ENCODE data around the gene VPS4A.
"Not testable (repeated sequence)": the region's sequence is repeated elsewhere in the genome, so short reads cannot be mapped to it uniquely, and the experiment has no call there.

VPS4A gene

DNA sequence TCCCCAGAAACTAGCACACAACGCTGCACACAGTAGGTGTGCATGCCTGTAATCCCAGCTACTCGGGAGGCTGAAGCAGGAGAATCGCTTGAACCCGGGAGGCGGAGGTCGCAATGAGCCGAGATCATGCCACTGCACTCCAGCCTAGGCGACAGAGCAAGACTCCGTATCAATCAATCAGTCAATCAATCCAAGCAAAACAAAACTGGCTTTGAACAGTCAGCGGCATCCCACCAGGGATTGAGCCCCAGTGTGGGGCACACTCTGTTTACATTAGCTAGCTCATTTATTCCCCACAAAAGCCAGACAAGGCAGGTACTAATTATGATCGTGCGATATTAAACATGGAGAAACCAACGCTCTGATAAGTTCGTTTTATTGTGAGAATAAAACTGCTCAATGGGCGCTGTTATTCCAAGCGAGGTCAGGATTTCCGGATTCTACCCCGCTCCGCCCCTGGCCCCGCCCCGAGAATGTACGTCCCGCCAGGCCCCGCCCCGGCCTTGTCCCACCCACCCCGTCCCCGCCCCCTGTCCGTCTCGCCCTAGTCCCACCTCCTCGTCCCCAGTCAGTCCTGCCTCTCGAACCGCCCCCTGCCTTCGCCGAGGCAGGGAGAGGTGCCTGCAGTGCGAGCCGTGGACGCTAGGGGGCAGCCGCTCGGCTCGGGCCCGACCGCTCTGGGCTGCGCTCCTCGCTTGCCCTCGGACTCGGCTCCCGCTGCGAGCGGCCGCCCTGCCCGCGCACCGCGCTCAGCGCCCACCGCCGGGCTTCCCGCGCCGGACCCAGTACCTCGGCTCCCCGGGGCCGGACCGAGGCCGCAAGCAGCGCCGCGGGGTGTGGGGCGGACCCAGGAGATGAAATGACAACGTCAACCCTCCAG is at the start of gene VPS4A:
Gene VPS4A (plus strand): TSS at position 698 of the 880 bp plus-strand sequence. CDS start 162 bp downstream, at position 860.
- peak; percentile 99 for DNase-seq (ENCODE audit: low spot score)

DNA sequence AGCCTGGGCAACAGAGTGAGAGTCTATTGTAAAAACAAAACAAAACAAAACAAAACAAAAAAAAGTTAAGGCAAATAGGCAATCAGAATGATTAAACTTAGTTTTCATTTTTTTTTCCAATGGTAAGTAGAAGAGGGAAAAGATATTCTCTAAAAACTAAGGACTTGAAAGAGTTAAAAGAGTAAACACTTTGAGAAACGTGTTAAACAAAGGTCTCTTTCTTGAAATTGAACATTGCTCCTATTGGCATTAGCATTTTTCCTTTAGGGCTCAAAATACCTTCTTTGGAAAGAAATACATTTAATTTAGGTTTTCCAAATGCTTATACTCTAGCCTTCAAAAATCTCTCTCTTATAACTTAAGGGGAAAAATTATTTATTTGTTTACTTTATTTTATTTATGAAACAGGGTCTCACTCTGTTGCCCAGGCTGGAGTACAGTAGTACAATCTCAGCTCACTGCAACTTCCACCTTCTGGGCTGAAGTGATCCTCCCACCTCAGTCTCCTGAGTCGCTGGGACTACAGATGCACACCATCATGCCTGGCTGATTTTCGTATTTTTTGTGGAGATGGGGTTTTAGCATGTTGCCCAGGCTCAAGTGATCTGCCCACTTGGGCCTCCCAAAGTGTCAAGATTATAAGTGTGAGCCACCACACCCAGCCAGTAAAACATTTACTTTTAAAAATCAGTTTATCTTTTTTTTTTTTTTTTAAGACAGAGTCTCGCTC is 44.7 kb upstream of the VPS4A start:
- no peak for DNase-seq (ENCODE audit: low spot score)

GRCh38 chr16:69267633-69268032 is 43.5 kb upstream of the VPS4A start:
- DNase-seq (ENCODE audit: low spot score), result no peak

DNA sequence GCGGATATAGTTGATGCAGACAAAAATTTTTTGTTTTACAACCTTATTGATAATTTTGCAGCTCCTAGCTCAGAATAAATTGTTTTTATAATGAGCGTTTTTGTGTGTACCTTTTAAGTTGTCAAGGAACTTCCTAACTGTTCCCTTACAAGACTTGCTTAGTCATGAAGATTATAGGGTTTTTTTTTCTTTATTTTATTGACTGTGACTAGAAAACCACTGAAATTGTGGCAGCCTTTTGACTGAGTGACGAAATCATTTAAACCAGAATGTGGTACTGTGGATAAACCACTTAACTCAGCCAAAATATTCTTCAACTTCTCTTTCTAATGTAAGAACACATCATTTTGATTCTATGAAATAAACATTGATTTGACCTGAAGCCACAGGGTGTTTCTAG is 40.8 kb upstream of the VPS4A start:
- no peak for DNase-seq (ENCODE audit: low spot score)

GRCh38 chr16:69270831-69271230 is 40.3 kb upstream of the VPS4A start:
- DNase-seq (ENCODE audit: low spot score), result no peak

DNA sequence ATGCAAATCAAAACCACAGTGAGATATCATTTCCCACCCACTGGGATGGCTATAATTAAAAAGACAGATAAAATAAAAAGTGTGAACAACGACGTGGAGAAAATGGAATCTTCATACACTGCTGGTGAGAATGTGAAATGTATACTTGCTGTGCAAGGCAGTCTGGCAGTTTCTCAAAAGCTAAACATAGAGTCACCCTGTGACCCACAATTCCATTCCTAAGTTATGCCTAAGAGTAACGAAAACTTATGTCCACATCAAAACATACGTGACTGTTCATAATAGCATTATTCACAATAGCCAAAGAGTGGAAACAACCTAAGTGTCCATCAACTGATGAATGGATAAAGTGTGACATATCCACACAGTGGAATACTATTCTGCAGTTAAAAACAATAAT is 38.1 kb upstream of the VPS4A start:
- no peak for DNase-seq (ENCODE audit: low spot score)

GRCh38 chr16:69274699-69275235 is 36.4 kb upstream of the VPS4A start:
- DNase-seq (ENCODE audit: low spot score), result no peak

DNA sequence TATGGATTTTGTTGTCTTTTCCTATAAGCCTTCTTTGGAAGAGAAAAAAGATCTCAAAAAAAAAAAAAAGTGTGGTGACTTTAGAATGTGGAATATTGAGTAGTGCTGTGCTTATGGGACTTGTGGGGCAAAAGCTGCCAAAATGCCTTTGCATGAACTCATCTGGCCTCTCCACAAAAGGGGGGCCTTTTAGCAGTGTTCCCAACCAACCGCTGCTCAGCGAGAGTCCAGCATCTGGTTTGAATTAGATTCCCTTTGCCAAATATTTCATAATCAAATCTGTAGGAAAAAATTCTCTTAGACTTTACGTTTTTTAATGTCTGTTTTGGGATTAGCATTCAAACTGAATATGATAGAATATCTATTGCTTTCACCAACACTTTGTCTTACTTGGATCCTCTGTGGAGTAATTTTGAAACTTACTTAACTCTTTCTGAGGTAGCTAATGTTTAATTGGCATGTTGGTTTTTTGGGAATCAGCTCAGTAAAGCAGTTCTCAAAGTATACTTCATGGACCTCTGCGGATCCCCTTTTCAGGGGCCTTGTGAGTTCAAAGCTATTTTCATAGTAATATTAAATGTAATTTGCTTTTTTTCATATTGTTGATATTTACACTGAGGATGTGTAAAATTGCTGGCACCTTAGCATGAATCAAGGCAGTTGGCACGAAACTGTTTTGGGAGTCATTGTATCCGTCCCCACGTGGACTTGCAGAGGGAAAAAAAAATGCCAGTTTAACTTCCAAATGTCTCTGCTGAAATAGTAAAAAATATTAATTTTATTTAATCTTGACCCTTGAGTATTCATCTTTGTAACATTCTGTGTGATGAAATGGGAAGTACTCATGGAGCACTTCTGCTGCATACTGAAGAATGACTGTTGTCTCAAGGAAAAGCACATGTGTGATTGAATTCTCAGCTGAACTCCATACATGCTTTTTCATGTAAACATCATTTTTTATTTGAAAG is 34.7 kb upstream of the VPS4A start:
- peak; percentile 94 for DNase-seq (ENCODE audit: low spot score)

- DNase-seq (ENCODE audit: low spot score), result no peak
Observed at GRCh38 chr16:69277413-69277812, 33.7 kb upstream of the VPS4A start.

GRCh38 chr16:69283851-69284250 is 27.3 kb upstream of the VPS4A start:
- DNase-seq (ENCODE audit: low spot score), result no peak

DNA sequence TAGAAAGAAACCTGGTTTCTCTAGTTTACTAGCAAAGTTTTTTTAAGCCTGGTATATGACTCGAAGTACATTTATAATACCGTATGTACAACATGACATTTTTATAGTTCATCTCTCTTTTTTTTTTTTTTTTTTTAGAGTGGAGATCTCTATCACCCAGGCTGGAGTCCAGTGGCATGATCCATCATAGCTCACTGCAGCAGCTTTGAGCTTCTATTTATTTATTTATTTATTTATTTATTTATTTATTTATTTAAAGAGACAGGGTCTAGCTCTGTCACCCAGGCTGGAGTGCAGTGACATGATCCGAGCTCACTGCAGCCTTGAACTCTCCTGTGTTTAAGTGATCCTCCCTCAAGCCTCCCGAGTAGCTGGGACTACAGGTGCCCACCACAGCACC is 25.9 kb upstream of the VPS4A start:
- DNase-seq (ENCODE audit: low spot score), result no peak

DNA sequence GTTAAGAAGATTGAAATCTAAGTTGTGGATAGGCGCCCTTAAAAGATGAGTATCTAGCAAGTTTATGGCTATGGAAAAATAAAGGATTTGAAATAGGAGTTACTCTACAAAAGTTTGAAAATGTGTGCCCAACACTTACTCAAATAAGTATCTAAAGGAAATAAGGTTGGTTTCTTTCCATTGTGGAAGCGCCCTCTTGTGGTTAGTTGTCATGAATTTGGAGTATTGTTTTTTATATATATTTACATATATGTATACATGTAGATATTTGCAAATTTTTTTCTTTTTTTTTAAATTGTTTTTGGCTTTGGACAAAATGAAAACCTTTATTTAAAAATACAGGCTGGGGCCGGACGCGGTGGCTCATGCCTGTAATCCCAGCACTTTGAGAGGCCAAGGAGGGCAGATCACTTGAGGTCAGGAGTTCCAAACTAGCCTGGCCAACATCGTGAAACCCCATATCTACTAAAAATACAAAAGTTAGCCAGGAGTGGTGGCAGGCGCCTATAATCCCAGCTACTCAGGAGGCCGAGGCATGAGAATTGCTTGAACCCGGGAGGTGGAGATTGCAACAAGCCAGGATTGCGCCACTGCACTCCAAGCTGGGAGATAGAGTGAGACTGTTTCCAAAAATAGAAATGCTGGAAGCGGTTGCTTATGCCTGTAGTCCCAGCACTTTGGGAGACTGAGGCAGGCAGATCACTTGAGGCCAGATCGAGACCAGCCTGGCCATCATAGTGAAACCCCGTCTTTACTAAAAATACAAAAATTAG is 24.0 kb upstream of the VPS4A start:
- peak; percentile 32 for DNase-seq (ENCODE audit: low spot score)

DNA sequence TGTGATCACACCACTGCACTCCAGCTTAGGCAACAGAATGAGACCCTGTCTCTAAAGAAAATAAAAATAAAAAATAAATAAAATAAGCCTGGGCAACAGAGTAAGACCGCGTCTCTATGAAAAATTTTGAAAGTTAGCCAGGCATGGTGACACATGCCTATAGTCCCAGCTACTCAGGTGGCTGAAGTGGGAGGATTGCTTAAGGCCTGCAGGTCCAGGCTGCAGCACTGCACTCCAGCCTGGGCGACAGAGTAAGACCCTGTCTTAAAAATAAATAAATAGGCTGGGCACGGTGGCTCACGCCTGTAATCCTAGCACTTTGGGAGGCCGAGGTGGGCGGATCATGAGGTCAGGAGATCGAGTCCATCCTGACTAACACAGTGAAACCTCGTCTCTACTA is 19.5 kb upstream of the VPS4A start:
- not testable (repeated sequence) for DNase-seq (ENCODE audit: low spot score)

GRCh38 chr16:69293401-69293800 is 17.7 kb upstream of the VPS4A start:
- DNase-seq (ENCODE audit: low spot score), result no peak

- no peak for DNase-seq (ENCODE audit: low spot score)
Observed at GRCh38 chr16:69294051-69294450, 17.1 kb upstream of the VPS4A start.

GRCh38 chr16:69296771-69297170 is 14.4 kb upstream of the VPS4A start:
- DNase-seq (ENCODE audit: low spot score), result not testable (repeated sequence)

DNA sequence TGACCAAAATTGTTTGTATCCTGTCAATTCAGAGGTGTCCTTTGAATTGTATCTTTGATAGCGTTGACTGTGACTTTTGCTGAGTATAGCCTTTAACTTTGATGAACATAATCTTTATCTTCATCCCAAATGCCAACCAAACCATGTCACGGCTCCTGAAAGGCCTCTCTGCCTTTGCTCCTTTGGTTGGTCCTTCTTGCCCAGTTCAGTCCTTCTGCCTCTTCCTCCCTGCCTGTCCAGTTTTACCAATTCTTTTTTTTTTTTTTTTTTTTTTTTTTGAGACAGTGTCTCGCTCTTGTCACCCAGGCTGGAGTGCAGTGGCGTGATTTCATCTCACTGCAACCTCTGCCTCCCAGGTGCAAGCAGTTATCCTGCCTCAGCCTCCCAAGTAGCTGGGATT is 12.9 kb upstream of the VPS4A start:
- no peak for DNase-seq (ENCODE audit: low spot score)

DNA sequence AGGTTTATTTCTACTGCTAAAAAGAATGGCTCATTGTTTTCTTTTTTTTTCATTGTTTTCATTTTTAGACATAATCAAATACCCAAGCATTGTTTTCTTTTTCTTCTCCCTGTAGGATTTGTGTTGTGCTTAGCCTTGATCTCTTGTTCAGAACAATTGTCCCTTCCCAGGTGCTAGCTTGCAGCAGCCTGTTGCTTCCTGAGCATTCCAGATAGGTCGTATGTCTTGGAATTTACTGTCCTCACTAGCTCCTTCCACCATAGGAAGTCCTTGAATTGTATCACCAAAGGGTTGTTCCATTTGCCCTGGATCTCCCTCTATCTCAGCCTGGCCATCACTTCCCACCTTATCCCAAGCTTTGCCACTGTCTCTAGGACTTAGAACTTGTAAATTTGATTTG is 10.0 kb upstream of the VPS4A start:
- DNase-seq (ENCODE audit: low spot score), result no peak

- DNase-seq (ENCODE audit: low spot score), result no peak
Observed at GRCh38 chr16:69301861-69302260, 9.3 kb upstream of the VPS4A start.

GRCh38 chr16:69302301-69302700 is 8.8 kb upstream of the VPS4A start:
- DNase-seq (ENCODE audit: low spot score), result no peak

- DNase-seq (ENCODE audit: low spot score), result peak; percentile 10
Observed at GRCh38 chr16:69306031-69306430, 5.1 kb upstream of the VPS4A start.

Data from AG20443 (cell line).